GM21367 (cell line): ENCODE measurements around the gene NDUFC1.
"Not testable (repeated sequence)": the region's sequence is repeated elsewhere in the genome, so short reads cannot be mapped to it uniquely, and the experiment has no call there.

Experiments used
- ATAC-seq: cut with Tn5 transposase; IDR thresholded peaks from one replicate; pipeline ENCODE4 v1.9.1; 2021; ENCODE audit not compliant: unreplicated experiment

The NDUFC1 gene

DNA sequence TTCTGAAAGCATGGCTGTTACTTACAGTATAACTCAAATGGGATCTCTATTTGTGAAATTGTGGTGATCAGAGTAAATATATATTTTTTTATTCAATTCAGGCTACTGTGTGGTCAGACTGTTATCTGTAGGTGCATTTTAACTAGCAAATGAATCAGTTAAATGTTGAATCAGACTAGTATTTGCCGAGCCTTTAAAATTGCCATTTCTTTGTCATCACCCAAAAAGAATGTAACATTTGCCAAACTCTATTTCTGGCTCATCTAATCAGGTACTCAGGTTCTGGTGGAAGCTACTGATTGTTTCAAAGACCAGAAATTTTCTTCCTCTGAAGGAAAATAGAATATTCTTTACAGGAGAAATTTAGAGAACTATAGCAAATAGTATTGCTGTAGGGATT, 2.7 kb downstream of the NDUFC1 start:
- ATAC-seq, result no peak

DNA sequence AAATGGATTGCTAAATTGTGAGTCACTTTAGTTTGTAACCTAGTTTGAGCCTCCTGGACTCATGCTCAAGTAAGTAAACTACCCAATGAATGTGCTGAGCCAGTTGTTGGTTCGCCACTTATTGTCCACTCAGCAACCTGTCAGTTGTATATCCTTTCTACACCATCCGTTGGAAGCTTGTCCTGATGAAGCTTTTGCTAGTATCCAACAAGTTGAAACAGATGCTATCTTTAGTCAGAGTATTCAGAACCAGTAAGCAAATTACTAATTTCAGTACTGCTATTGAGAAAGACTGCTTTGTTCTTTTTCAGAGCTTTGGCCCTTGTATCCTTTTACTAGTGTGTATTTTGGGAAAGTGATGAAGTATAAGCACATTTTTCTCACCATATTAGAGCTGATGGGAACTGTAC, 5.3 kb downstream of the NDUFC1 start:
- no peak for ATAC-seq

DNA sequence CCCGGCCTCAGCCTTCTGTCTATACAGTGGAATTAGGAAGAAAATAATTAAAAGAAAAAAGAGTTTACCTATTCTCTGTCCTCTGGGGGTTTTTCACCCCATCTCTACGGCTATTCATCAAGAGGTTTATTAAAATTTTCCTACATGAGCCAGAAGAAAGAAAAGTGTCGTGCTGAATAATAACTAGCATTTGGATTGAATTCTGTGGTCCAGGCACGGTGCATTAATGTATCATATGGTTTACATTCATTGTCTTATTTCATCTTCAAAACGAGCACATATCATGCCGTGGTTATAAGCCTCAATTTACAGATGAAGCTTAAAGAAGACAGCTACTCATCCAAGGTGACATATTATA, 6.4 kb downstream of the NDUFC1 start:
- ATAC-seq, result peak; percentile 1

DNA sequence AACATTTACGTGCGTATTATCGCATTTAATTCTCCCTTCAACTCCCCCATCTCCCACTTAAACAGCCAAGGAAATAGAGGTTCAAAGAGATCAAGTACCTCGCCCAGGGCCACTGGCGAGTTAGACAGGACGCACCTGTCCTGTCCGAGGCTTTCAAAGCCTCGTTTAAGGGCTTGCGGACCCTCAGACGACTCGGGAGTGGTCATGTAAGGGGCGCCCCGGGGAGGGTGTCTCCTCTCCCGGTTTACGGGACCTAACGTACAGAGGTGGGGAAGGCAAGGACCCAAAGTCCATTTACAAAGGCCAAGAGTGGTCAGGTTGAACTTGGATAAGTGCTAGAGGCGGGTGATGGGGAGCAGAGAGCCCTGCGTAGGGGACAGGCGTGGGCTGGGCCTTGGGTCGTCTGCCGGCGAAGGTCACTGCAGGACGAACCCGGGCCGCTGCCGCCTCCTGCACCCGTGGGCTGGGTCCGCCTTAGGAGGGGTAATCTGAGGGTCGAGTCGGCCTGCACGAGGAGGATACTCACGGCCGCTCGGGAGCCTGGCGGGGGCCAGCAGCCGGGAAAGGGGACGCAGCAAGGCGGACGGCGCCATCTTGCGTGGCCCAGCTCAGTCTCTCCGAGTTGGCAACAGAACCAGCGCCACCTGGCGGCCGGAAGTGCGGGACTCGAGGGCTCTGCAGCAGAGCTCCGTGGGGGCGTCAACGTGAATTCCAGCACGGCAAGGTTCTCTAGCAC, 6.9 kb downstream of the NDUFC1 start:
- peak; percentile 93 for ATAC-seq

DNA sequence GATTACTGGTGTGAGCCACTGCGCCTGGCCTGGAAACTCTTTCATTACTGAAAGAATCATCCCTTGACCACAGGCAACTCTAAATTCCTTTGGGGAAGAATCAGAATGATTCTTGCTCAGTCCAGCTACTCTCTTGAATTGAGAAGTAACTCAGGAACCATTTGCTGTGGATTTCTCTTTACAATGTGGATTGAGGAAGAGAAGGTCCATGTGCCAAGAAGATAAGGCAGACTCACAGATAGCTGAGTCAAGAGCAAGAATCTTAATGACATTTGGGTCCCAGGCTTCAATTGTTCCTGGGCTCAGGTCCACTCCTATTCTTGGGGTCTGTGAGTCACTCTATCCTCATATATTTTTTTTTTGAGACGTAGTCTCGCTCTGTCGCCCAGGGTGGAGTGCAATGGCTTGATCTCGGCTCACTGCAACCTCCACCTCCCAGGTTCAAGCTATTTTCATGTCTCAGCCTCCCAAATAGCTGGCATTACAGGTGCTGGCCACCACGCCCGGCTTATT, 16.0 kb downstream of the NDUFC1 start:
- no peak for ATAC-seq

DNA sequence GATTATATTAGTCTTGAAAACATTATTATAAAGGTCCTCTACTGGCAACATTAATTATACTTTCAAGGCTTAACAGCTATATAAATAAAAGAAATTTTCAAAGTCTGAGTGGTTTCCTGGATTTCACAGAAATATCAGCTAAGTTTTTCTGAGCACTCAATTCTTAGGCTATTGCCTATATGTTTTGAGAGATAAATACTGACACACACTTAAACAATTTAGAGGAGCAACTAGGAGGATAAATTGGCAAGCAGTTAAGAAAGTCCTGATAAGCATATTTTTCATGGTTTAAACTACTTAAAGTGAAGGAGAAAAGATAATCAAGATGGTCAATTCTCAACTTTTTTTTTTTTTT, 19.6 kb downstream of the NDUFC1 start:
- ATAC-seq, result no peak

DNA sequence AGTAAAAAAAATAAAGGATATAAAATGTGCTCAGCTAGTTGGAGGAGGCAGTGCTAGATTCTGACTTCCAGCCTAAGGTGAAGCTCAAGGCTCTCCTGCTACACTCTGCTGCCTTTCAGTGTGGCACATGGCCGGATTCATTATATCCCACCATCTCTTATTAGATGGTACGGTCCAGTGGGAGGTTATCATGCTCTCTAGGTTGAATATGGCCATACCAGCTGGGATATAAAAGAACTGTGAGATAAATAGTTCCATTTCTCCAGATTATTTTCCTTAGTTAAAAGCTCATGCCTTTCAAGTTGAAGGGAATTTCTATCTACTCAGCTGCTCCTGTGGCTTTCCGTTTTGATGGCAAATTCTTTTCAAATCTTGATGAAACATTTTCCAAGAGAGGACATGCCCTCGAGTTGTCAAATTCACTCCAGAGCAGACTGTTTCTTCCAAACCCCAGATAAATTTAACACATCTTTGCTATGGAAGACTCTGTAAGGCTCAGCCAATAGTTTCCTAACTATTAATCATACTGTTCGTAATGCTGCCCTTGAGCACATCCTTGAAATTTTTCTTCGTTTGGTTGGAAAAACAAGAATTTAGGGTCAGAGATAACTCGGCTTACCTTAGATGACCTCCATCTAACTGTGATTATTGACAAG, 20.1 kb downstream of the NDUFC1 start:
- ATAC-seq, result no peak

DNA sequence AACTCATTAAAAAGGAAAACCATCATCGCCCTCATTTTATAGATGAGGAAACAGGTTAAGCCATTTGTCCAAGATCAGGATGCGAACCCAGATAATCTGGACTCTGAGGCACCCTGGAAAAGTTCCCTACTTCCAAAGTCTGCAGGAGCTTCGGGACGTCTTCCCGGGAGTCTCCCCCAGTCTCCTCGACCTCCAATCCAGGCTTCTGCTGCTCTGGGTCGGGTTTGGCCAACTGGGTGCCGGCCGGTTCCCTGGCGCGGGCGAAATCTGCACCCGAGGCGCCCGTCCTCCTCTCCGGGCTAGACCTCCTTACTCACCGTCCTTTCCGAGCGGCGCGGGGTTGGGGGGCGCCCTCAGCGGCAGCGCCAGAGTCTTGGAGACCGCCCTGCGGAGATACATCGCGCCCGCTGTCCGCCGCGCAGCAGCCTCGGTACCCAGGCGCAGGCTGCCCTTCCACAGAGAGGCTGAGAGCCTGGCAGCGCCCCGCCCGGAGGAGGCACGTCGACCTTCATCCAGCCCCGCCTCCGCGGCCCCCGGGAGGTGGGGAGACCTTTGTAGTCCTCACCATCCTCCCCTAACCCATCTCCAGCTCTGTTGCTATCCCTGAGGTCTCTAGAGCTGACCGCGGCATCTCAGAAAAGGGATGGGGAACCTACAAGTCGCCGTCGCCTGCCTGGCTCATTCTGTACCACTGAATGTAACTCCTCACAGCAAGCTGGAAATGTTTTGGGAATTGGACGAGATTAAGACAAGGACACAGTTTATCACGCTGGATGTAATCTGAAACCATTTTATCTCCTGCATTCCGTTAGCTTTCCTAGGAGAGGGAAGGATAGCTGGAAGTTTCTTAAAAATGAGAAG, 22.3 kb downstream of the NDUFC1 start, which contains the start of gene MGARP:
TSS of gene MGARP (minus strand) at position 466 of the 861 bp plus-strand sequence. CDS start at position 399, 67 bp downstream.
- ATAC-seq, result no peak

DNA sequence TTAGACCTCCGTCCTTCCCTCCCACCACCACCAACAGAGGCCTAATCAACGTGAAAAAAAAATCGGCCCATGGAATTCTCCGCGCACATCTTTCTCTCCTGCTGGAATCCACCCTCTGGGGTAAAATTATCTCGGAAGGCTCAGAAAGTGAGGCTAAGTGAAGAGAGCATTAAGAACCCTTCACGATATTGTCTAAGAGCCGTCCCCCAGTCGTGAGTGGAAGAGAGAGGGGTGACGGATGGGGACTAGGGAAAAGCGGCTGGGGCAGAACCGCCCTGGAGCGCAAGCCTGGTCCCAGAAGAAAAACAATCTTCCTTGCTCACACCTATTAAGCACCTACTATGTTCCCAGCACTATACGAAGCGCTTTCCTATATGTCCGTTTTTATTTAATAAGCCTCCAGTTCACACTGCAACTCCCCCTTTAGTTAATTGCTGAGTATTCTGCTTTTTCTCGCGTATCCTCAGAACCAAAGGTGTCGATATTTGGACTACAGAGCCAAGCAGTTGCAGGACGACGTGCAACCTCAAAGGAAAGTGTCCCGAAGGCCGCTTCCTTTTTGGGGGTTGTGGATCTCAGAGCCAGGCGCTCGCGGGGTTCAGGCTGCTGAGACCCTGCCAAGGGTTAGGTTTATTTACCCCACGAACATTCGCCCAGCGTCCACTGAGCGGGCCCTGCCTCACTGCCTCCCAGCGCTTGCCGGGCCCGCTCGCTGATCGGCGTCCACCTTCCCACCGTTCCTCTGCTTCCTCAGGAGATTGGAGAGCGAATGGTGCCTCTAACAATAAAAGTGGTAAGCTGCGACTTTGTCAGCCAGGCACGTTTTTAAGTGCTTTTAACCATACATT, 23.1 kb downstream of the NDUFC1 start:
- ATAC-seq, result no peak

DNA sequence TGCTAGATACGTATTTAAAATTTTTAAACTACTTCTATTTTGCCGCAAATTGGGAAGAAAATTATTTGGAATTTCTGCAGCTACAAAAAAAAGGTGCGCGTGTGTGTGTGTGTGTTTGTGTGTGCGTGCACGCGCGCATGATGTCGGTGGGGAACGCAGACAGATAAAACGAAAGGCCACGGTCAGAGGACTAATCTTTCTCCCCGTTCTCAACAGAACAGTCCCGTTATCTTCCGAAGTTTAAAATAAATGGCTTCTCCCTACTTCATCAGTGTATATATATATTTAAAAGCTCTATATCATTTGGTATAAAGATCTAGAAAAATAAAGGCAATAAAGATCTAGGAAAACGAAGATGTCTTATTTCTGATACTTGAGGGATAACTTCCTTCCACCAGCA, 23.8 kb downstream of the NDUFC1 start:
- ATAC-seq, result no peak

DNA sequence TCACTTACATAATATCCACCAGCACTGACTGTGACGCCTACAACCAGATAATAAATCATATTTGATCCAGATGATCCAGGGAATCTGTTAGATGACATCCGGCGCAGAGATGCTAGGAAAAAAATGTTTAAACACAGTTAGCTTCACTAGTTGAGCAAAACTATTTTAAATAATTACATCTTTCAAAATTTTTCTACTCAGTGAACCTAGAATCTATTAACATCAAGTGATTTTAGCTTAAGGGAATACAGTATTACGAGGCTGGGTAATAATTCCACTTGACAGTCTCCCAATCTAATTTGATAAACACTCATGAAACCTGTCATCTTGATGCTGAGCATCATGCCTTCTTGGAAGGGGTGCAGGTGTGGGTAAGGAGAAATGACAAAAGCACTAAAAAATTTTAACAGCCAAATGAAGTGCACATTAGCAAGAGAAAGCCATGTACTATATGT, 27.0 kb downstream of the NDUFC1 start:
- ATAC-seq, result no peak

DNA sequence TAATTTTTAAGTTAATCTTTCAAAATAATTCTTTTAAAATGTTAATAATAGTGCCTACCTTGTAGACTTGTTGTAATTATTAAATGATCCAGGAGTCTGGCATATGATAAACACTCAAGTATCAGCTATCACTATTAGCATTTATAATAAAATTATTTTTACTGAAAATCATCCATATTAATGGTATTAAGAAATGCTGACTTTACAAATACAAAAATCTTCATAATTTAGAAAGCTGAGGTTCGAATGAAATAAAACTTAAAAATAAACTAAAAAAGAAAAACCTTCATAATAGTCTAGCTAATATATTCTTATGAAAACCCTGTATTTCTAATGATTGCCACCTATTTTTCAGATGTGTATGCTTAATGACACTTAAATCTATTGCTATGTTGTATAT, 27.5 kb downstream of the NDUFC1 start:
- no peak for ATAC-seq

DNA sequence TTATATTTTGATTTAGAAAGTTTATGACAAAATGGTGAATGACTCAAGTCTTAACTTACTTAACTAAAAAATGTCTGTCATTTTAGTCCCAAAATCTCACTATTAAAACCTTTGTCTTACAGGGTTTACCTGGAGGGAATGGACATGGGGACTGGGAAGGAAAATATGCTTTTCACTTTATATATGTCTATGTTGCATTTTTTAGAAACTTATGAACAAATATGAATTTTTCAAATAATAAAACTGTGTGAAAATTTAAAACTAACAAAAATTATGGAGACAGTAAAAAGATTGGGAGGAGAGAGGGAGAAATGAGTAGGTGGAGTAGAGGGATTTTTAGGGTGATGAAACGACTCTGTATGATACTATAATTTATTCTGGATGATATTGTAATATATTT, 28.4 kb downstream of the NDUFC1 start:
- ATAC-seq, result no peak

DNA sequence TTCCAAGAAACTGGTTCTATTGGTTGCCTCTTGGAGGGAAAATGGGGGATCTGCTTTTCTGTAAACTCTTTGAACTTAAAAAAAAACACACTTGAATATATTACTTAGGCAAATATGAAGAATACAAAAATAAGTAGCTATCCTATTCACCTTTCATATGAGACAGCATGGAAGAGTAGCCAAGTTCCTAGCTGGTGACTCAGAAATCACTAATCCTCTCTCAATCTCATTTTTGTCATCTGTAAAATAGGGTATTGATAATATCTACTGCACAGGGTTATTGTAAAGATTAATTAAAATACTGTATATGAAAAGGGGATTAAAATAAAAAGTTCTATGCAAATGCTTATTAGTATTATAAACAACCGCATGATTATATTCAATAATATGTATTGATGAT, 35.0 kb downstream of the NDUFC1 start:
- ATAC-seq, result no peak

DNA sequence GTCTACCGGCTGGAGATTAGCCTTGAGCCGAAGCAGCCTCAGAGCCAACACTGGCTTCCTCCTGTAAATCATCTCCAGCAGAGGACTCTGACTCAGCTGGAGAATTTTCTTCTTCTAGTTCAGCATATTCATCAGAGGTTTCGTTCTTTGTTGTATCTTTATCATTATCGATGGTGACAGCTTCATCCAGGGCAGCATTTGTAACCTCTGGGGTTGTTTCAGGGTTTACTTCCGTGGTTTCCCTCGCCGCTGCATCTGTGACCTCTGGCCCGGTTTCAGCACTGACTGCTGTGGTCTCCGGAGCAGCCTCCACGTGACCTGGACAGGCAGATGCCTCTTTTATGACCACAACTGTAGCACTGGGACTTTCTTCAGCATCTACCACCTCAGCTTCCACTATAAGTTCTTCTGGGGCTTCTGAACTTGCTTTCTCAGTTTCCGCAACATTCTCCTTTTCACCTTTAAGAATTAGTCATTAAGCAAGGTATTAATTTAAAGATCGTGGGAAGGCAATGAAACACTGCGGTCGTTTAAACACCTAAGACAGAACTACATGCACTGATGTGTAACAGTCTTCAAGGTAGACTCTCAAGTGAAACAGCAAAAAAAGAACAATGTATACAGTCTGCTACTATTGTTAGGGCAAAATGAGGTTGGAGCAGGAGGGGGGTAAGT, 35.6 kb downstream of the NDUFC1 start:
- ATAC-seq, result peak; percentile 98

DNA sequence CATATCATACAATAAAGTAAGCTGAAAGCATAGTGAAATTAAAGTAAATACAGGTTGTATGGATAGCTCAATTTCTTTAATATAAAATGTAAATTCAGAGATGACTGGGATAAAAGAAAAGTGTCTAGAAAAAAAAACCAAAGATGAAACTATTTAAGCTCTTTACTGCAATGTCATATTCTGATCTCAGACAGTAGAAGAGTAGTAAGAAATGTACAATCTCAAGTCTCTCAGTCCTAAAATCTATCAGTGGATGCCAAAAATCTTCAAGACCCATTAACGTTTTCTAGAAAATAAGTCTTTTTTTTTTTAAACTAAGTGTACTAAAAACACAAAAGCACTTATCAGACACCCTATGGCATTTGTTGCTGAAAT, 36.1 kb downstream of the NDUFC1 start:
- no peak for ATAC-seq

DNA sequence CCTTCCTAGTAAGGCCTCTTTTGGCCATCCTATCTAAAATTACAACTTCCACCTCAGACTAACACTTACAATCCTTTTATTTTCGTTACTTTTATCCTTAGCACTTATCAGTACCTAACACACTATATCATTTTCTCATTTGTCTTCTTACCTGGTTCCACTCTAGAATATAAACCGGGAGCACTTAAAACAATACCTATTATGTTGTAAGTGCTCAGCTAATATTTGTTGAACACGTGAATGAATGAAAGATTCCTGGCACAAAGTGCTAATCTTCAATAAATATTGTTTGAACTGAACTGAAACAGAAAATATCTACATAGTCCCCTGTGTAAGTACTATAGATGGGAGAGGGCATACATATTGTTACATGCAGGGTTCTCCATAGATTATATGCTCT, 36.6 kb downstream of the NDUFC1 start:
- ATAC-seq, result no peak

DNA sequence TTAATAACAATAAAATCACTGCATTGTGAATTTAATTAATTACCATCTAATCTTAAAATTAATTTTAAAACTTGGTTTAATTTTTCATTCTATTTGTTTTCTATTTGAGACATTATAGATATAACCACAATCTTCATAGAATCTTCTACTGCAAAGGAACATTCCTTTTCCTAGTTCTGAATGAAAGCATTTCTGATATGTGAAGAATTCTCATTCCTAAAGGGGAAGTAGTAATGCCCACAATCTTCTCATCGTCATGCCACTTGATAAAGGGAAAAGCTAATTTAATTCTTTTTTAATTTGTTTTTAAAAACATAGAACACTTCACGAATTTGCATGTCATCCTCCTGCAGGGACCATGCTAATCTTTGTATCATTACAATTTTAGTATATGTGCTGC, 45.9 kb downstream of the NDUFC1 start:
- no peak for ATAC-seq

DNA sequence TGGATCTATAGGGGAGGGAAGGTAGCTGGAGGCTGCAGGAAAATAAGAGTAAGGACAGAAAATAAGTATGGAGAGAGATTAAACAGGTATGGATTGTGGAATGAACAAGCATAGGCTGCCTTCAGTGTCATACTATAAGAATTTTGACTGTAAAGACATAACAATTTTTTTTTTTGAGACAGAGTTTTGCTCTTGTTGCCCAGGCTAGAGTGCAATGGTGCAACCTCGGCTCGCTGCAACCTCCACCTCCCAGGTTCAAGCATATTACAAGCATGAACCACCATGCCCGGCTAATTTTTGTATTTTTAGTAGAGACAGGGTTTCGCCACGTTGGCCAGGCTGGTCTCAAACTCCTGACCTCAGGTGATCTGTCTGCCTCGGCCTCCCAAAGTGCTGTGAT, 46.7 kb downstream of the NDUFC1 start:
- ATAC-seq, result not testable (repeated sequence)

DNA sequence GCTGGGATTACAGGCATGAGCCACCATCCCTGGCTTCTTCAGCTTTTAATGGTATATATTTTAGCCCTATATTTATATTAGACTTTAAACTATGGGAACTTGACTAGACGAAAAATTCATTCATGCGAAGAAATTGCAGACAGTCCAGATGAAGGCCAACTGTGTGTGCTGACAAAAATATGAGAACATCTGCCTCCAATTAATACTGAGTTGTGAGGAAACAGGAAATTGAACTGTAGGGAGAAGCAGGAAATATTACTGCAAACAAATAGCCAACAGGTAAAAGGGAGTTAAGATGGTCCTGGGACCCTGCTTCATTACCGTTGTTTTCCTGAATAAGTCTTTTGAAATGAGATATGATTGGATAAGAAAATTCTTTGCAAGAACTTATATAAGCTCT, 48.6 kb downstream of the NDUFC1 start:
- no peak for ATAC-seq
